ENCODE data around the gene SLC2A10.
A peak's percentile ranks its signal among the peaks of the same experiment; 100 is the strongest.

The SLC2A10 gene

GRCh38 chr20:46703435-46703834 is 6.0 kb upstream of the SLC2A10 start:
- no peak for DNase-seq (ENCODE audit: low spot score)

GRCh38 chr20:46704714-46705377 is 4.6 kb upstream of the SLC2A10 start:
- DNase-seq (ENCODE audit: low spot score), result no peak

GRCh38 chr20:46705378-46705729 is 4.1 kb upstream of the SLC2A10 start:
- DNase-seq (ENCODE audit: low spot score), result no peak

GRCh38 chr20:46706242-46706641 is 3.2 kb upstream of the SLC2A10 start:
- DNase-seq (ENCODE audit: low spot score), result no peak

- no peak for DNase-seq (ENCODE audit: low spot score)
These were observed 1.1 kb upstream of the SLC2A10 start for GRCh38 chr20:46708172-46708860.

GRCh38 chr20:46709055-46709458 is 392 bp upstream of the SLC2A10 start:
- DNase-seq (ENCODE audit: low spot score), result no peak

- DNase-seq (ENCODE audit: low spot score), result no peak
These were observed 884 bp downstream of the SLC2A10 start for GRCh38 chr20:46710153-46710913.

GRCh38 chr20:46712056-46712636 is 2.7 kb downstream of the SLC2A10 start:
- DNase-seq (ENCODE audit: low spot score), result no peak

GRCh38 chr20:46713957-46714834 is 4.7 kb downstream of the SLC2A10 start:
- no peak for DNase-seq (ENCODE audit: low spot score)

GRCh38 chr20:46715292-46715756 is 5.9 kb downstream of the SLC2A10 start:
- DNase-seq (ENCODE audit: low spot score), result peak; percentile 27

GRCh38 chr20:46717818-46718541 is 8.5 kb downstream of the SLC2A10 start:
- no peak for DNase-seq (ENCODE audit: low spot score)

GRCh38 chr20:46720019-46720418 is 10.6 kb downstream of the SLC2A10 start:
- no peak for DNase-seq (ENCODE audit: low spot score)

- peak; percentile 47 for DNase-seq (ENCODE audit: low spot score)
These were observed 11.5 kb downstream of the SLC2A10 start for GRCh38 chr20:46720776-46721425.

GRCh38 chr20:46721476-46721875 is 12.0 kb downstream of the SLC2A10 start:
- DNase-seq (ENCODE audit: low spot score), result no peak

- DNase-seq (ENCODE audit: low spot score), result no peak
These were observed 13.0 kb downstream of the SLC2A10 start for GRCh38 chr20:46722450-46722849.

GRCh38 chr20:46723039-46723438 is 13.6 kb downstream of the SLC2A10 start:
- no peak for DNase-seq (ENCODE audit: low spot score)

- DNase-seq (ENCODE audit: low spot score), result no peak
These were observed 15.0 kb downstream of the SLC2A10 start for GRCh38 chr20:46724343-46724959.

- DNase-seq (ENCODE audit: low spot score), result no peak
These were observed 16.0 kb downstream of the SLC2A10 start for GRCh38 chr20:46725186-46726165.

- no peak for DNase-seq (ENCODE audit: low spot score)
These were observed 22.3 kb downstream of the SLC2A10 start for GRCh38 chr20:46731770-46732169.
